ENCODE measurements around the gene CCDC14. TPM values are rescaled to one million over a fixed set of nuclear protein-coding genes. Genes with fewer than 3 reads are reported as not detected.

CCDC14 gene
- total RNA-seq, 1 experiment from 2014 or later: 62.5 TPM

GRCh38 chr3:123872621-123873020 is 88.4 kb downstream of the CCDC14 start:
- no peak overlapping the region for H3K4me2 ChIP-seq (ENCODE audit: insufficient read depth, insufficient read length, low read length)
- no peaks in the 10 kb centered on the region for H3K9me3 Mint-ChIP-seq
- no peaks in the 10 kb centered on the region for H3K79me2 ChIP-seq (ENCODE audit: insufficient read depth, low read length)
- H3K27me3 Mint-ChIP-seq (ENCODE audit: low read depth): no peaks in the 10 kb centered on the region
- WGBS (ENCODE audit: extremely low coverage, insufficient read length, low lambda C conversion rate): no CpG with 5 or more reads among the region's 1 CpG
- H3K9ac ChIP-seq (ENCODE audit: extremely low read depth, insufficient read length, low read length): no peak overlapping the region
- no peak overlapping the region for H3K27ac ChIP-seq (ENCODE audit: insufficient read length, low read depth, low read length)
- no peak overlapping the region for H2BK120ac ChIP-seq (ENCODE audit: low read depth, low read length, poor library complexity, severe bottlenecking)
- no peak overlapping the region for H3K4me3 Mint-ChIP-seq
- H3T11ph ChIP-seq (ENCODE audit: low read length): no peak overlapping the region
- no peak overlapping the region for H2BK5ac ChIP-seq (ENCODE audit: insufficient read length, low read length)
- no peak overlapping the region for H3K18ac ChIP-seq (ENCODE audit: insufficient read length, low read depth, low read length)
- no peaks in the 10 kb centered on the region for H3K9me3 ChIP-seq (ENCODE audit: control insufficient read depth, low read depth, low read length)
- peaks cover 18 to 26% of the 10 kb centered on the region in 2 experiments for H3K4me1 Mint-ChIP-seq
- no peak overlapping the region for H3K14ac ChIP-seq (ENCODE audit: insufficient read depth, low read length)
- no peaks in the 10 kb centered on the region for H3K27me3 ChIP-seq (ENCODE audit: insufficient read depth, low read length)
- no peak overlapping the region for H2AFZ ChIP-seq (ENCODE audit: low read length)
- no peak overlapping the region for H3K56ac ChIP-seq (ENCODE audit: insufficient read length, low read depth, low read length)
- no peak overlapping the region for H3K4ac ChIP-seq (ENCODE audit: low read depth, low read length)
- H2BK12ac ChIP-seq (ENCODE audit: insufficient read length, low read depth, low read length): no peak overlapping the region
- H2BK20ac ChIP-seq (ENCODE audit: low read depth, low read length, poor library complexity, severe bottlenecking): no peak overlapping the region
- no peak for TF ChIP-seq CTCF (conservative IDR thresholded peaks at IDR 0.05)
- H2BK15ac ChIP-seq (ENCODE audit: low read depth, low read length): no peak overlapping the region
- no peak overlapping the region for H4K91ac ChIP-seq (ENCODE audit: insufficient read length, low read depth, low read length)
- H3K23ac ChIP-seq (ENCODE audit: insufficient read length, low read depth, low read length): peak overlapping the region; percentile 26
- no peaks in the 10 kb centered on the region for H3K4me1 ChIP-seq (ENCODE audit: insufficient read depth, low read length)
- no peak overlapping the region for H4K5ac ChIP-seq (ENCODE audit: insufficient read length, low read depth, low read length)
- no peak overlapping the region for H2AK5ac ChIP-seq (ENCODE audit: insufficient read length, low read length)
- no peak overlapping the region for H4K8ac ChIP-seq (replicated peaks; ENCODE audit: insufficient read length, low read depth, low read length)
- no peaks in the 10 kb centered on the region for H4K20me1 ChIP-seq (ENCODE audit: control insufficient read depth, insufficient read depth, insufficient read length)
- DNase-seq: no peak
- no peaks in the 10 kb centered on the region for H3K23me2 ChIP-seq (ENCODE audit: insufficient read length, low read depth, low read length, poor library complexity, severe bottlenecking)
- H3K79me1 ChIP-seq (ENCODE audit: insufficient read depth, low read depth, low read length, poor library complexity, severe bottlenecking): no peaks in the 10 kb centered on the region
- H3K36me3 Mint-ChIP-seq (ENCODE audit: insufficient read depth in 1 of 3, low read depth in 3 of 3): peaks cover 0 to 5% (median 0%) of the 10 kb centered on the region in 3 experiments; a peak in 2 of 7 replicates
- H3K27ac Mint-ChIP-seq: no peak overlapping the region

All from H9 (cell line).